HuH-7 (cell line): ENCODE measurements around the gene TEX36.
"Not testable (repeated sequence)": the region's sequence is repeated elsewhere in the genome, so short reads cannot be mapped to it uniquely, and the experiment has no call there.

Experiments used
- DNase-seq: peaks from one replicate; pipeline ENCODE4 v3.0.0; 2011; ENCODE audit warnings: low spot score

TEX36 gene

GRCh38 chr10:125692196-125692595 is 9.2 kb upstream of the TEX36 start:
- DNase-seq = no peak

GRCh38 chr10:125691160-125691981 is 8.4 kb upstream of the TEX36 start:
- DNase-seq = no peak

GRCh38 chr10:125689955-125690569 is 7.1 kb upstream of the TEX36 start:
- no peak for DNase-seq

GRCh38 chr10:125687507-125688185 is 4.7 kb upstream of the TEX36 start:
- DNase-seq = no peak

GRCh38 chr10:125684581-125684980 is 1.6 kb upstream of the TEX36 start:
- DNase-seq = no peak

GRCh38 chr10:125683821-125684220 is 858 bp upstream of the TEX36 start:
- no peak for DNase-seq

GRCh38 chr10:125679436-125679835 is 3.5 kb downstream of the TEX36 start:
- no peak for DNase-seq

GRCh38 chr10:125672884-125673283 is 10.1 kb downstream of the TEX36 start:
- no peak for DNase-seq

- no peak for DNase-seq
These were observed 20.4 kb downstream of the TEX36 start for GRCh38 chr10:125662584-125662983.

- DNase-seq = no peak
These were observed 20.9 kb downstream of the TEX36 start for GRCh38 chr10:125661941-125662515.

GRCh38 chr10:125661431-125661940 is 21.5 kb downstream of the TEX36 start:
- no peak for DNase-seq

GRCh38 chr10:125659071-125659470 is 23.9 kb downstream of the TEX36 start:
- no peak for DNase-seq

GRCh38 chr10:125656523-125656922 is 26.4 kb downstream of the TEX36 start:
- DNase-seq = no peak

GRCh38 chr10:125653113-125653512 is 29.9 kb downstream of the TEX36 start:
- DNase-seq = not testable (repeated sequence)

- DNase-seq = no peak
These were observed 36.7 kb downstream of the TEX36 start for GRCh38 chr10:125646311-125646710.

- no peak for DNase-seq
These were observed 41.6 kb downstream of the TEX36 start for GRCh38 chr10:125641398-125641797.

GRCh38 chr10:125640653-125641052 is 42.3 kb downstream of the TEX36 start:
- DNase-seq = no peak

GRCh38 chr10:125639846-125640245 is 43.1 kb downstream of the TEX36 start:
- no peak for DNase-seq

GRCh38 chr10:125638555-125638954 is 44.4 kb downstream of the TEX36 start:
- DNase-seq = no peak

- DNase-seq = no peak
These were observed 45.5 kb downstream of the TEX36 start for GRCh38 chr10:125637496-125637895.

- no peak for DNase-seq
These were observed 48.4 kb downstream of the TEX36 start for GRCh38 chr10:125634606-125635005.

GRCh38 chr10:125633517-125633999 is 49.4 kb downstream of the TEX36 start:
- DNase-seq = no peak
